Astrocyte (in vitro differentiated cells and primary cell): ENCODE data around the gene NHERF2. TPM values are rescaled to one million over a fixed set of nuclear protein-coding genes. Genes with fewer than 3 reads are reported as not detected.

Source experiments
- DNase-seq: peaks from one replicate; pipeline ENCODE4 v3.0.0-alpha.2; 2010; ENCODE audit warnings: low read depth
- FAIRE-seq: peaks from 2 replicates; lab custom pipeline; 2011; peaks lifted over from hg19 to GRCh38; lab: Jason Lieb, UNC
- H2AFZ ChIP-seq: 2 replicates; pipeline ENCODE4 v1.6.0; 2012; ENCODE audit warnings: low read depth, low read length, inconsistent platforms
- H3K27ac ChIP-seq: 2 replicates; pipeline ENCODE4 v1.5.1; 2011; ENCODE audit warnings: low read depth, low read length, inconsistent platforms
- H3K27me3 ChIP-seq: 2 replicates; pipeline ENCODE4 v1.6.0; 2011; ENCODE audit warnings: low read length, inconsistent platforms; ENCODE audit not compliant: insufficient read depth
- H3K36me3 ChIP-seq: 2 replicates; pipeline ENCODE4 v1.5.1; 2011; ENCODE audit warnings: low read length, inconsistent platforms; ENCODE audit not compliant: insufficient read depth
- H3K4me1 ChIP-seq: 2 replicates; pipeline ENCODE4 v1.5.1; 2011; ENCODE audit warnings: low read length, inconsistent platforms; ENCODE audit not compliant: insufficient read depth
- H3K4me2 ChIP-seq: 2 replicates; pipeline ENCODE4 v1.6.0; 2012; ENCODE audit warnings: low read length, inconsistent platforms
- H3K4me3 ChIP-seq: 2 replicates; pipeline ENCODE4 v1.5.1; 2011; ENCODE audit warnings: low read depth, mild to moderate bottlenecking, low read length, inconsistent platforms; ENCODE audit not compliant: insufficient read depth
- H3K79me2 ChIP-seq: 2 replicates; pipeline ENCODE4 v1.6.0; 2012; ENCODE audit warnings: mild to moderate bottlenecking, low read length, inconsistent platforms; ENCODE audit not compliant: insufficient read depth
- H3K9ac ChIP-seq: 2 replicates; pipeline ENCODE4 v1.6.0; 2012; ENCODE audit warnings: mild to moderate bottlenecking, low read length, inconsistent platforms
- H3K9me3 ChIP-seq: 2 replicates; pipeline ENCODE4 v1.5.1; 2012; ENCODE audit warnings: low read depth, mild to moderate bottlenecking, low read length, inconsistent platforms; ENCODE audit not compliant: insufficient read depth
- H4K20me1 ChIP-seq: 2 replicates; pipeline ENCODE4 v1.6.0; 2012; ENCODE audit warnings: low read length, inconsistent platforms; ENCODE audit not compliant: insufficient read depth
- H3K27ac Mint-ChIP-seq: one replicate; pipeline ENCODE4 v1.8.0; 2021; ENCODE audit warnings: mild to moderate bottlenecking, mixed read lengths; ENCODE audit not compliant: unreplicated experiment
- H3K27me3 Mint-ChIP-seq: one replicate; pipeline ENCODE4 v1.8.0; 2021; ENCODE audit warnings: low read depth, mixed read lengths; ENCODE audit not compliant: unreplicated experiment
- H3K36me3 Mint-ChIP-seq: one replicate; pipeline ENCODE4 v1.8.0; 2021; ENCODE audit warnings: low read depth, mixed read lengths; ENCODE audit not compliant: unreplicated experiment
- H3K4me1 Mint-ChIP-seq: one replicate; pipeline ENCODE4 v1.8.0; 2021; ENCODE audit warnings: low read depth, mixed read lengths; ENCODE audit not compliant: unreplicated experiment
- H3K4me3 Mint-ChIP-seq: one replicate; pipeline ENCODE4 v1.8.0; 2021; ENCODE audit warnings: mild to moderate bottlenecking, moderate library complexity, mixed read lengths; ENCODE audit not compliant: unreplicated experiment
- H3K9me3 Mint-ChIP-seq: one replicate; pipeline ENCODE4 v1.8.0; 2021; ENCODE audit warnings: mild to moderate bottlenecking, mixed read lengths; ENCODE audit not compliant: unreplicated experiment
- EZH2 ChIP-seq: IDR thresholded peaks from 2 replicates; pipeline ENCODE4 v1.6.1; 2012; ENCODE audit warnings: mild to moderate bottlenecking, low read length, inconsistent platforms; ENCODE audit not compliant: insufficient read depth
- total RNA-seq: library from RNA; stranded (reverse); gene quantifications from 2 replicates; pipeline ENCODE4 v1.2.1, GENCODE V29; 2021
- TF ChIP-seq, protein P1 (sequence below): IDR thresholded peaks from 2 replicates; pipeline ENCODE4 v1.5.1; 2011; ENCODE audit warnings: low read depth, mild to moderate bottlenecking, inconsistent platforms, low read length, moderate library complexity; ENCODE audit not compliant: insufficient read depth

Gene NHERF2
- total RNA-seq, 1 donor from 2014 or later: 92.5 TPM

DNA sequence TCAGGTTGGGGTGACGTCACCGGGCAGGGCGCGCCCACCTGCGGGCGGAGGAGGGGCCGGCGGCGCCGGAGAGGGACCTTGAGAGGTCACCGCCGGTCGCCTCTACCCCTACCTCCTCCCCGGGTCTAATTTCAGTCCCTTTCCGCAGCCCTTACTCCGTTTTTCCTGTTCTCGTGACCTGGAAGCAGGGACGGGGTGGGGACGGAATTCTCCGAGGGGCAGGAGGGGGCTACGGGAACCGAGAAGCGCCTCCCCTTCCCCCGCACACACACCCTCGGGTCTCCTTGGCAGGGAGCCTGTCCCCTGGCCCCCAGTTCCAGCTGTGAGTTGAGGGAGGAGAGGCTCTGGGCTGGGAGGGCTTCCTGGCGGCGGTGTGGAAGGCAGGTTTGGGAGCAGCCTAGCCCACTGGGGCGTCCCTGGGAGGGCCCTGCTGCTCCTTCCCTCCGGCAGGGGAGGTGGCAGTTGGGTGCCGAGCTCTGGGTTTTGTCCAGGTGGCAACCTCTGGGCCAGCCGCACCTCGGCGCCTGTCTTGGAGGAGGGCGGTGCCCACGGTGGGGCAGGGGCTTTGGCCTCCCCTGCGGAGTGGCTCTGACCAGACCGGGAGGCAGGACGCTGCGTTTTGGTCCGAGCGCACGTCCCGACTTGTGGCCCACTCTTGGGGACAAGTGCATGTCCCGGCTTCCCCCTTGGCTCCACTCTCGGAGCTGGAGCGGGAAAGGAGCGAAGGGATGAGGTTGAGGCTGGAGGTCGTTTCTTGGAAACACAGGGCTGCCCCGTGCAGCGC lies 36.2 kb upstream of the NHERF2 start:
- no peaks in the 10 kb centered on the region for H3K4me1 Mint-ChIP-seq
- H3K36me3 Mint-ChIP-seq: peaks cover 3% of the 10 kb centered on the region
- no peak overlapping the region for H3K4me3 ChIP-seq
- H3K9ac ChIP-seq: no peak overlapping the region
- peaks cover 5% of the 10 kb centered on the region for H3K36me3 ChIP-seq
- no peak overlapping the region for H3K27ac ChIP-seq
- H3K79me2 ChIP-seq: peaks cover 7% of the 10 kb centered on the region
- peaks cover 3% of the 10 kb centered on the region for H3K9me3 ChIP-seq
- H3K27ac Mint-ChIP-seq: no peak overlapping the region
- H4K20me1 ChIP-seq: peaks cover 9% of the 10 kb centered on the region
- H3K27me3 Mint-ChIP-seq: peaks cover 17% of the 10 kb centered on the region
- H3K4me3 Mint-ChIP-seq: no peak overlapping the region
- H3K9me3 Mint-ChIP-seq: no peaks in the 10 kb centered on the region
- H3K4me2 ChIP-seq: peak overlapping the region; percentile 30
- peak; percentile 99 for TF ChIP-seq EZH2
- TF ChIP-seq, protein P1, sequence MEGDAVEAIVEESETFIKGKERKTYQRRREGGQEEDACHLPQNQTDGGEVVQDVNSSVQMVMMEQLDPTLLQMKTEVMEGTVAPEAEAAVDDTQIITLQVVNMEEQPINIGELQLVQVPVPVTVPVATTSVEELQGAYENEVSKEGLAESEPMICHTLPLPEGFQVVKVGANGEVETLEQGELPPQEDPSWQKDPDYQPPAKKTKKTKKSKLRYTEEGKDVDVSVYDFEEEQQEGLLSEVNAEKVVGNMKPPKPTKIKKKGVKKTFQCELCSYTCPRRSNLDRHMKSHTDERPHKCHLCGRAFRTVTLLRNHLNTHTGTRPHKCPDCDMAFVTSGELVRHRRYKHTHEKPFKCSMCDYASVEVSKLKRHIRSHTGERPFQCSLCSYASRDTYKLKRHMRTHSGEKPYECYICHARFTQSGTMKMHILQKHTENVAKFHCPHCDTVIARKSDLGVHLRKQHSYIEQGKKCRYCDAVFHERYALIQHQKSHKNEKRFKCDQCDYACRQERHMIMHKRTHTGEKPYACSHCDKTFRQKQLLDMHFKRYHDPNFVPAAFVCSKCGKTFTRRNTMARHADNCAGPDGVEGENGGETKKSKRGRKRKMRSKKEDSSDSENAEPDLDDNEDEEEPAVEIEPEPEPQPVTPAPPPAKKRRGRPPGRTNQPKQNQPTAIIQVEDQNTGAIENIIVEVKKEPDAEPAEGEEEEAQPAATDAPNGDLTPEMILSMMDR: no peak
- no peak for DNase-seq
- FAIRE-seq: no peak
- peak overlapping the region; percentile 34 for H2AFZ ChIP-seq
- H3K27me3 ChIP-seq: peaks cover 25% of the 10 kb centered on the region
- peaks cover 13% of the 10 kb centered on the region for H3K4me1 ChIP-seq

DNA sequence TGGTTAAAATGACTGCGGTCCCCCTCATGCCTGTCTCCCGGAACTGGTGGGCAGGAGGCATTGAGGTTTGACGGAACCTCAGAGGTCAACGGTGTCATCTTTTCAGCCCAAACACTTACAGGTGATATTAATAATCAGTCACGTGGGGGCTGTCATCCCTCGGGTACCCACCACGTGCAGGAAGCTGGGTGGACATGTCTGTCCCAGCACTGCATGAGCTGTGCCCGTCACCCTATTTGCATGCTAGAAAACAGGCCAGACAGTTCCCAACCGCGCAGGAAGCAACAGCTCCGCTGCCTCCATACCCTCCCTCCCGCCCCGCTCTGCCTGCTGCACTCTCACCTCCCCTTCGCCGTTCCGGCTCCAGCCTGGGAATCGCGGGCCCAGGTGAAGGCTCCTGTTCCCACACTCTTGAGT lies 35.6 kb upstream of the NHERF2 start:
- H3K9me3 ChIP-seq: peaks cover 3% of the 10 kb centered on the region
- peaks cover 1% of the 10 kb centered on the region for H3K79me2 ChIP-seq
- H3K27me3 ChIP-seq: peaks cover 25% of the 10 kb centered on the region
- peak; percentile 78 for TF ChIP-seq EZH2
- TF ChIP-seq, protein P1: no peak
- FAIRE-seq: no peak
- peaks cover 13% of the 10 kb centered on the region for H3K4me1 ChIP-seq
- Mint-ChIP-seq H3K36me3 (peaks cover 3% of the 10 kb centered on the region), H3K9me3 (no peaks in the 10 kb centered on the region), H3K27ac (peak overlapping the region; percentile 68), H3K4me3 (no peak overlapping the region), H3K4me1 (no peaks in the 10 kb centered on the region), H3K27me3 (peaks cover 17% of the 10 kb centered on the region)
- no peak overlapping the region for H3K9ac ChIP-seq
- peaks cover 5% of the 10 kb centered on the region for H3K36me3 ChIP-seq
- H2AFZ ChIP-seq: no peak overlapping the region
- H4K20me1 ChIP-seq: peaks cover 3% of the 10 kb centered on the region
- H3K4me3 ChIP-seq: no peak overlapping the region
- no peak for DNase-seq
- no peak overlapping the region for H3K27ac ChIP-seq
- H3K4me2 ChIP-seq: no peak overlapping the region

DNA sequence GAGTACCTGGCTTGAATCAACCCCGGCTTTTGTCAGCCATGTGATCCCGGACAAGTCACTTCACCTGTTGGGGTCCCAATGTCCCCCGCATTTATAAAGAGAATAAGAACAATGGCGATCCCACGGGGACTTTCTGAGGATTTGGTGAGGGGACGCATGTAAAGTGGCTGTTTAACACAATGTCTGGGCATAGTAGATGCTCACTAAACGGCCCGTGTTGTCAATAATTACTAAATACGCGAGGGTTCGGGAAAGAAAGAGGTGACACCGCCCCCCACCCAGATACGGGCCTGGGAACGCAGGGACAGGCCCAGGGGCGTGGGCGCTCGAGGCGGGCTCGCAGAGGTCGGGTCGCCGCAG lies 35.1 kb upstream of the NHERF2 start:
- Mint-ChIP-seq H3K4me1 (no peaks in the 10 kb centered on the region), H3K9me3 (no peaks in the 10 kb centered on the region), H3K4me3 (peak overlapping the region; percentile 58), H3K27ac (peak overlapping the region; percentile 68), H3K36me3 (peaks cover 2% of the 10 kb centered on the region), H3K27me3 (peaks cover 17% of the 10 kb centered on the region)
- Histone ChIP-seq H3K9me3 (peaks cover 3% of the 10 kb centered on the region), H3K4me2 (peak overlapping the region; percentile 77), H3K9ac (no peak overlapping the region), H3K27ac (no peak overlapping the region), H3K27me3 (peaks cover 25% of the 10 kb centered on the region), H3K4me3 (no peak overlapping the region), H3K36me3 (peaks cover 2% of the 10 kb centered on the region), H4K20me1 (peaks cover under 1% of the 10 kb centered on the region), H3K4me1 (peaks cover 13% of the 10 kb centered on the region), H2AFZ (peak overlapping the region; percentile 93), H3K79me2 (no peaks in the 10 kb centered on the region)
- TF ChIP-seq EZH2: no peak
- TF ChIP-seq, protein P1: no peak
- FAIRE-seq: no peak
- DNase-seq: no peak
